Fibroblast of pulmonary artery (primary cell): ENCODE measurements around the gene PIGN.
A peak's percentile ranks its signal among the peaks of the same experiment; 100 is the strongest.

Source experiments
- DNase-seq: peaks from one replicate; pipeline ENCODE4 v3.0.0-alpha.2; 2010; ENCODE audit warnings: low read depth
- H3K4me3 ChIP-seq: replicated peaks from 2 replicates; pipeline ENCODE4 v1.5.1; 2011; ENCODE audit warnings: low read depth, mild to moderate bottlenecking, control low read depth, low read length, moderate library complexity
- CTCF ChIP-seq: IDR thresholded peaks from 2 replicates; pipeline ENCODE4 v1.5.1; 2011; ENCODE audit warnings: mild to moderate bottlenecking, control low read depth, low read length, inconsistent platforms; ENCODE audit errors: missing control alignments

Gene PIGN

GRCh38 chr18:62026586-62026985 lies 160.3 kb downstream of the PIGN start:
- no peak for TF ChIP-seq CTCF
- no peak overlapping the region for H3K4me3 ChIP-seq
- DNase-seq, result peak; percentile 85

- no peak for DNase-seq
- no peak for TF ChIP-seq CTCF
- no peak overlapping the region for H3K4me3 ChIP-seq
These were observed 161.9 kb downstream of the PIGN start for GRCh38 chr18:62024983-62025382.

DNA sequence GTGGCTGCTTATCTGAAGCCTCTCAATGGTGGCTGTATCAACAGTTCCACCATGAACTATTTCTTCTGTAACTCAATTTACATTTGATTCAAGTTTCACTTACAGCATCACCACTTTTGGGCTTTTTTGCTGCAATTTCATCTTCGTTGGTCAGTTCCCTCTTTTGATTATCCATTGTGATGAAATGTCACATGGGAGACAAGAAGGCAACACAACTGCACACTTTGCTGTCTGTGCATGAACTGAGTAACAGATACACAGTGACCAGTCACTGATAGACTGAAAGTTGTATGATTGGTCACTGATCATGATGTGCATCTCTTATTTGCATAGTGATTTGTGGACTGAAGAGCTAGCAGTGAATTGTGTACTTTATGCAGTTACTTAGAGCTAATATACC lies 163.3 kb downstream of the PIGN start:
- DNase-seq, result no peak
- TF ChIP-seq CTCF, result no peak
- H3K4me3 ChIP-seq, result no peak overlapping the region

DNA sequence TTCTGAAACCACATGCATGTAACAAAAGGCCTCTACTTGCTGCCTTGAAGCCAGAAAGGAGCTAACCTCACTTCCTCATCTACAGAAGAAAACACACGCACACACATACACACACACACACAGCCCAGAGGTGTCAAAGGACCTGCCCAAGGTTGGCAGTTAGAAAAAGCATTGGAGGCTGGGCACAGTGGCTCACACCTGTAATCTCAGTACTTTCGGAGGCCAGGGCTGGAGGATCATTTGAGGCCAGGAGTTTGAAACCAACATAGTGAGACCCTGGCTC lies 168.2 kb downstream of the PIGN start:
- peak; percentile 11 for DNase-seq
- no peak for TF ChIP-seq CTCF

DNA sequence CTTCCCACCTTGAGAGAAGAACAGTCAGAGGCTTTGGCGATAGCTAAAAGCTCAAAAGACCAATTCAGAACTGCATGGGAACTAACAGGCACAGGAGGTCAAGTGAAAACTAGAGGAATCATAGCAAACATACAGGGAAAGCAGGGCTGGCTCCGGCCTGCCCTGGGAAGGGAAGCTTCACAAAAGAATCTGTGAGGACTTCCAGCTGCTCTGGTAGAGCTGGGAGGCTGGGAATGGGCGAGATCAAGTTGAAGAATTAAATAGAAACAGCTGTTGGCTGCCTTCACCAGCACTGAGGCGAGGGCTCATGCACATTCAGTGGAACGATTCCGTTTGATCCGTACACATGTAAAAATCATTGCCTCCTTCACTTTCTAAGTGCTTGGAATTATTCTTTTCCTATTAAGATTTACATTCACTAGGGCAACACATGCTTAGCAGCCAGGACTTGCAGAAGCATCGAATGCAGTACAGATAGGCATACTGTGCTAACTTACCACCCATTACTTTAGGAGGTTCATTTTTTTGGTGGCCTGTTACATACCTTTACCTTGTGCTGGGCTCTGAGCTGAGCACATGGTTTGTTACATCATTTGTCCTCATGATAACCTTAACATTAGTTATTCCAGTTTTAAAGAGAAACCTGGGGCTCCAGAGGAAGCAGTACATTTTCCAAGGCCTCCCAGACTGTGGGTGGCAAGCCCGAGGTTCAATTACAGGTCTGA lies 168.7 kb downstream of the PIGN start:
- H3K4me3 ChIP-seq, result no peak overlapping the region
- DNase-seq, result peak; percentile 94
- no peak for TF ChIP-seq CTCF

More for the DNA sequence above, 168.2 kb downstream of the PIGN start:
- H3K4me3 ChIP-seq, result no peak overlapping the region

GRCh38 chr18:62017618-62018017 lies 169.2 kb downstream of the PIGN start:
- H3K4me3 ChIP-seq, result no peak overlapping the region
- TF ChIP-seq CTCF, result no peak
- no peak for DNase-seq

GRCh38 chr18:62011416-62011815 lies 175.4 kb downstream of the PIGN start:
- TF ChIP-seq CTCF, result no peak
- no peak overlapping the region for H3K4me3 ChIP-seq
- DNase-seq, result no peak
